ENCODE results near the gene ADD2.
"Not testable (repeated sequence)": the region's sequence is repeated elsewhere in the genome, so short reads cannot be mapped to it uniquely, and the experiment has no call there.

The ADD2 gene

DNA sequence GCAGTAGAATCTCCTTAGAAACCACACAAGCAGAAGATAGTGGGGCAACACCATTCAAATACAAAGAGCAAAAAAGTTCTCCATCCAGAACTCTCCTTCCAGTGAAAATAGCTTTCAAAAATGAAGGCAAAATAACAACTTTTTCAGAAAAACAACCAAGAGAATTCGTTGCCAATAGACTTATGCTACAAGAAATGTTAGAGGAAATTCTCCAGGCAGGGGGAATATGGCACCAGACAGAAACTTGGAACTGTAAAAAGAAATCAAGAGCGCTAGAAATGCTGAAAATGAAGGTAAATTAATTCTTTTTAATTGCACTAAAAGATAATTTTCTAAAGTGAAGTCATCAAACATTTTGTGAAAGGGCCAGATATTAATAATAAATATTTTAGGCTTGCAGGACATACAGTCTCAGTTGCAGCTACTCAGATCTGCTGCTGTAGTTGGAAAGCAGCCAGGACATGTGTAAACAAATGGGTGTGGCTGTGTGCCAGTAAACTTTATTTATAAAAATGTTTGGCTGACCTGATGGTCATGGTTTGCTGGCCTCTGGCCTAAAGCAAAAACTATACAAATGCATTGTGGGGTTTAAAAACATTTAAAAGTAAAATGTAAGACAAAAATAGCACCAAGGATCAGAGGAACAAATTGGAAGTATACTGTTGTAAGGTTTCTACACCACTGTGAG lies 140.6 kb downstream of the ADD2 start:
- no peak for DNase-seq

- no peak for DNase-seq
Measured at GRCh38 chr2:70626254-70626990, 141.6 kb downstream of the ADD2 start.

GRCh38 chr2:70621536-70621935 lies 146.5 kb downstream of the ADD2 start:
- not testable (repeated sequence) for DNase-seq

GRCh38 chr2:70620020-70620419 lies 148.0 kb downstream of the ADD2 start:
- no peak for DNase-seq

GRCh38 chr2:70619167-70619566 lies 148.8 kb downstream of the ADD2 start:
- DNase-seq, result no peak

- no peak for DNase-seq
Measured at GRCh38 chr2:70616168-70616694, 151.8 kb downstream of the ADD2 start.

- DNase-seq, result no peak
Measured at GRCh38 chr2:70615222-70615621, 152.8 kb downstream of the ADD2 start.

DNA sequence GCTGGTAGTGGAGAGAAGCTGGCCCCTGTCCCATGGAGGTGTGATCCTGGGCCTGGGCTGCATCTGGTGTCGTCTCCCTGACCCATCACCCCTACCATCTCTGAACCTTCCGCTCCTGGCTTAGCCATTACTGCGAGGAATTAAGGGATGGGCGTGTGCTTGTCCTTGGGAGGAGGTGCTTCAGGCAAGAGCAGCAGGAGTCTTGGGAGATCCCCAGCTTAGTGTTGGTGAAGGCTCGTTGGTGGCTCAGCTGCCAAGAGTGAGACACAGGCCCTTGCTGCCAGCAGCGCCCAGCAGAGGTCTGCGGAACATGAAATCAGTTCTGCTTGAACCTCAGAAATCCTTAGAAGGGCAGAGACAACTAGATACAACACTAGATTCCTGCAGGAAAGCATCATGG lies 154.5 kb downstream of the ADD2 start:
- no peak for DNase-seq

DNA sequence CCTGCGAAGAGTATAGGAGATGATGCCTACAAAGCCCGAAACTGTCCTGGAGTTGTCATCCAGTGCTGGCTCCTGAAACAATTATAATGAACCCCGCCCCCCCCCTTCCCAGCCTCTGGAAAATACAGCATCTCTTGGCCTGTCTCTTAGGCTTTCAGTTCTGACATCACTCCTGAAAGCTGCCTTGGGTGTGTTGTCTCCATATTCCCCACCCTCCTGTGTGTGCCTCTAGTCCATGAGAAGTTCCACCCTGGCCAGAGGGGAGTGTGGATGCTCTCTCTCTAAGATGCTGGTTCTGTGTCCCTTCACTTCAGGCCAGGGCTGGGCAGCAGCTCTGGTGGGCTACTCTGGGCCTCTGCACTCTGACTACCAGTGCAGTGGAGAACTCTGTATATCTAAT lies 155.4 kb downstream of the ADD2 start:
- DNase-seq, result no peak

GRCh38 chr2:70608373-70608772 lies 159.6 kb downstream of the ADD2 start:
- no peak for DNase-seq

DNA sequence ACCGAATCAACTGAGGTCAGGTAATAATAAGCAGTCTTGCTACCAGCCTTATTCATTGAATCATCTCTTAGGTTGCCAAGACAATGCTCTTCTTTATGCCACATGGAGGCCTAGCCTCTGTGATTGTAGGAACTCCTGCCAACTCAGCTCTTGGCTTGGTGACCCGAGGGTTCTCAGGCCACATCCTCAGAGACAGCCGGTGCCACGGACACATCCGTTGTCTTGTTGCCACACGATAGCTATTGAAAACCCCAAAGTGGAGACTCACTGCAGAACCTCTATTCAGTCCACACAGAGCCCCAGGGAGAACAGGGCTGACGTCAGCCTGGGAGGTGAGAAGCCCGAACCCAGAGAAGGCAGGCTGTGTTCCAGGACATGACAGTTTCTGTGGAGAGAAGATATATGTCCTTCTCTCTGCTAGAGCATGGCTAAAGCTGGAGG lies 160.9 kb downstream of the ADD2 start:
- no peak for DNase-seq
